HK-2 (cell line): ENCODE results near the gene C1orf232.

Source experiments
- DNase-seq: peaks from one replicate; pipeline ENCODE4 v3.0.0-alpha.2; 2018; ENCODE audit not compliant: unreplicated experiment

C1orf232 gene

DNA sequence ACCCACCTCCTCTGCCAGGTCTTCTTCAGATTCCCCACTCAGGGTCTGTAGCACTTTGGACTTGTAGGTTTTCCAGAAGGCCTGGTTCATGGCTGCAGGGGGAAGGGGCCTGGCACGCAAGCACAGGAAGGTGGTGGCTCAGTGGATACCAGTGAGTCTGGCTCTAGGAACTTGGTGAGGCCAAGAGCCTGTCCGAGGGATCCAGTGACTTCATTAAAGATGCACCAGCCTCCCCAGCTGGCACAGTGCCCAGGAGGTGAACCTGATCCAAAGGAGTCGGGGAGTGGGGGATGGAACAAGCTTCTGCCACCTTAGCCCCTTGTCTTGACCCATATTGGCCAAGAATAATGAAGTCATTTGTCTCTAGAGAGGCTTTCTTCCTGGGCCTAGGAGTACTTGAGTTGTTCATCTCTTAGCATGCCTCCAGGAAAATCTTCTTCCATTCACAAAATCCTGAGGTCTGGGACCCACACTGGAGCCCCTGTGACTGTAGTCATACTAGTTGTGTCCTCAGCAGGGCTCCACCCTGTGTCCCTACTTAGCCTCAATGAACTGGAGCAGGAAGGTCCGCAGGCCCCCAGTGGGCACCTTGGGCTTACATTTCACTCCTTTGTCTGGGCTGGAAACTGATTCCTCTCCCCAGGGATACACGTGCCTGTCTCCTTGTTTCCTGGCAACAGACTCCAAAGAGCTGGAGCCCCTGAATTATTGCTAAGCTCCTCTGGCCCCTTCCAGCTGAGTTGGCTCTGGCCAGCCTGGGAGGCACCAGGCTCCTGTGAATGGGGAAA, at the start of gene C1orf232:
C1orf232 (minus strand) TSS at position 554 of the 788 bp plus-strand sequence; CDS start at position 90, 464 bp downstream.
- DNase-seq: no peak

DNA sequence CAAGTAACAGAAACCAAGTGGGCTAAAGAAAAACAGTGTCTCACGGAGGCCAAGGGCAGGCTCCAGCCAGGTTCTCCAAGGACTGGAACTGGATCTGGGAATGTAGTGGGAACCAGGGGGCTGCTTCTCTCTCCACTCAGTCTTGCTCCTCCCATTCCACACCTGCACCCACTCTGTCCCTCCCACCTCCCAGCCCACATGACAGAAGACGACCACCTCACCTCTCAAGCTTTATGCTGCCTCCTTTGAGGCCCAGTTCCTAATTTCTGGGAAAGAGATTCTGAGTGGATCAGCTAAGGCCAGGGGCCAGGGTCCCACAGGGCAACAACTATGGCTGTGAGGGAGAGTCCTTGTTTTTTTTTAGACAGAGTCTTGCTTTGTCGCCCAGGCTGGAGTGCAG, 46.5 kb upstream of the C1orf232 start:
- no peak for DNase-seq

DNA sequence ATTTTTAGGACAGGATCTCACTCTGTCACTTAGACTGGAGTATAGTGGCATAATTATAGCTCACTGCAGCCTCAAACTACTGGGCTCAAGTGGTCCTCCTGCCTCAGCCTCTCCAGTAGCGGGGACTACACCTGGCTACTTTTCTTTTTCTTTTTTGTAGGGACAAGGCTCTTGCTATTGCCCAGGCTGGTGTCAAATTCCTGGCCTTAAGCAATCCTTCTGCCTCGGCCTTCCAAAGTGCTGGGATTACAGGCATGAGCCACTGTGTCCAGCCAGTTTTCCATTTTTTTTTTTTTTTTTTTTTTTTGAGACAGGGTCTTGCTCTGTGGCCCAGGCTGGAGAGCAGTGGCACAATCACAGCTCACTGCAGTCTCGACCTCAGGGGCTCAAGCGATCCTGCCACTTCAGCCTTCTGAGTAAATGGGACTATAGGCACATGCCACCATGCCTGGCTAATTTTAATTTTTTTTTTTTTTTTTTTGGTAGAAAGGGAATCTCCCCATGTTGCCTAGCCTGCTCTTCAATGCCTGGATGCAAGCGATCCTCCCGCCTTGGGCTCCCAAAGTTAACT, 44.7 kb upstream of the C1orf232 start:
- DNase-seq: no peak

DNA sequence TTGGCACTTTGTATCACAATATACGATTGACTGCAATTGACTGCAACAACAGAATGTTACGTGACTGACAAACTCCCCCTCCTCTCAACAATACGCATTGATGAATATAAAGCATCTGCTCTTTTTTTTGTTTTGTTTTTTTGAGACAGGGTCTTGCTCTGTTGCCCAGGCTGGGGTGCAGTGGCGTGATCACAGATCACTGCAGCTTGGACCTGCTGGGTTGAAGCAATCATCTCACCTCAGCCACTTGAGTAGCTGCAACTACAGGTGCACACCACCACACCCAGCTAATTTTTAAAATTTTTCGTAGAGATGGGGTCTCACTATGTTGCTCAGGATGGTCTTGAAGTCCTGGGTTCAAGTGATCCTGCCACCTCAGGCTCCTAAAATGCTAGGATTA, 44.0 kb upstream of the C1orf232 start:
- DNase-seq: no peak

DNA sequence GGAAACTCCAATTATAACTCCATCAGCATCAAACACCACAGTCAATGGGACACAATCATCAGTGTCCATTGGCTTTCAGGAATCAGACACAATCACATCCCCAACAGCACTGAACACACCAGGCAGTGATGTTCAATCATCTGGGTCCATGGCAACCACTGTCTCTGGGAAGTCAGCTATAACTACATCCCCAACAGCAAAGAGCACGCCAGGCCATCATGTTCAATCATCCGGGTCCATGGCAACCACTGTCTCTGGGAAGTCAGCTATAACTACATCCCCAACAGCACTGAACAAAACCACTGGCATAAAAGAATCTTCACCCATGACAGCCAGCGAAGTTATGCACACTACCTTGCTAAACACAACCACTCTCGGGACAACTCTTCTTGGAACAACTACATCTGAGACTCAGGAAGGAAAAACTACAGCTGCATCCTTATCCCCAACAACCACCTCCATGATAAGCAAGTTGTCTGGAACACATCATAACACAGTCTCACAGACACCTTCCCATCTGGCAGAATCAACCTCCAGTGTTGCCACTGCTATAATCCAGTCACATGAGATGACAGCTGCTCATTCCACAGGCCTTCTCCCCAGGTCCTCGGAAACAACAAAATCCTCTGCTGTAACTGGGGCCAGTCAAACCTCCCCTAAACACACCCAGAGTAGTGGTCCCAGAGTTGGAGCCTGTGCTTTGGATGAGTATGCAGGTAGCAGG, 41.5 kb upstream of the C1orf232 start:
- DNase-seq: no peak

DNA sequence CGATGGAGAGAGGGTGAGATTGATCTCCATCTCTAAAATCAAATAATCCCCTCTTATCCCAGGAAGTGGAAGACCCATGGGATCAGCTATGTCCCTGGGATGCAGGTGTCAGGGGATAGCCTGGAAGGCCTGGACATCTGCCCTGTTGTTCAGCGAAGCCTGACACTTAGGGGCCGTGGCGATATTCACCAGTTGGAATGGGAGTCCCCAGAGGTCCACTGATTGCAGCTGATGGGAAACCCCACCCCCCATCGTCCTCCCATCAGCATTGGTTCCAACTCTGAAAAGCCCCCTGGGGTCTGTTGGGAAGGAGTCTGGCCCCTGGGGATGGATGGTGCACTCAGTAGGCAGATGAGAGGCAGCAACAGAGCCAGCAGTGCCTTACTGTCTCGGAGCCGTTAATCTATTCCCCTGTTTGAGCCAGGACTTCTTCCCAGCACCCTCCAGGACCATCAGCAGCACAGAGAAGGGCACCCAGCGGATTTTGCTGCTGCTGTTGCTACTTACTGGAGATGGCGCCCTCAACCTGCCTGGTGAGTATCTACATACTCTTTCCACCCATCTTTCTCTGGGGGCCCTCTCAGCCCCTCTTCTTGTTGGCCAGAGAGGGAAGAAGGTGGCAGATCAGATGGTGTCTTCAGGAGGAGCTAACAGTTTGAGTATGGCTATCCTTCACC, 35.0 kb upstream of the C1orf232 start:
- no peak for DNase-seq

DNA sequence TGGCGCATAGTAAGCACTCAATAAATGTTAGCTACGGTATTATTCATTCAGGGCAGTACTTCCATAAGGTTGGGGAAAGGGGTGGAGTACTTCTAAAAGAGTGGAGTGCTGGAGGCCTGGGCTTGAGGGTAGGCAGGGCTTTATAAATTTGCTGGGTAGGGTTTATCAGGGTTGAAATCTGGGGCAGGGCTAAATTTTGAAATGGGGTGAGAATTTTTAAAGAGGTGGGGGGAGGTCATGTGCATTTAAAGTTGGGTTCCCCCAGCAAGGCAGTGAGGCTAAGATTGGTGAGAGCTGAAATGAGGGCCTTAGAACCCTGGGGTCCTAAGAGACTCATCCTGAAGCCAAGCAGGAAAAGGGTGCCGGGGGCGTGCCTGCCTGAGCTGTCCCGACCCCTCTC, 31.6 kb upstream of the C1orf232 start:
- no peak for DNase-seq

DNA sequence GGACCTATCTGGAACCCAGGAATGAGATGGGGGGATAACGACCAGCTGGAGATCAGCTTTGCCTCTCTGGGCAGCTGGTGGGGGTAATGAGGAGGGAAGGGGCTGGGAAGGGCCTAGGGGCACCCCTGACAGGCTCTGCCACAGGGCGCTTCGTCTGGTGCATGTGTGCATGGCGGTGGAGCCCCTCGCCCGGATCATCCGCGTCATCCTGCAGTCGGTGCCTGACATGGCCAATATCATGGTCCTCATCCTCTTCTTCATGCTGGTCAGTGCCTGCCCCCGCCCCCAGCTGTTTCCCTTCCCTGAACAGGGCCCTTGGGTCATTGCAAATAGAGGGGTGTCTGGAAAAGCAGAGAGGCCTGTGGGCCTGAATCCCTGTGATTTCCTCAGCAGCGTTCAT, 29.1 kb upstream of the C1orf232 start:
- DNase-seq: no peak

DNA sequence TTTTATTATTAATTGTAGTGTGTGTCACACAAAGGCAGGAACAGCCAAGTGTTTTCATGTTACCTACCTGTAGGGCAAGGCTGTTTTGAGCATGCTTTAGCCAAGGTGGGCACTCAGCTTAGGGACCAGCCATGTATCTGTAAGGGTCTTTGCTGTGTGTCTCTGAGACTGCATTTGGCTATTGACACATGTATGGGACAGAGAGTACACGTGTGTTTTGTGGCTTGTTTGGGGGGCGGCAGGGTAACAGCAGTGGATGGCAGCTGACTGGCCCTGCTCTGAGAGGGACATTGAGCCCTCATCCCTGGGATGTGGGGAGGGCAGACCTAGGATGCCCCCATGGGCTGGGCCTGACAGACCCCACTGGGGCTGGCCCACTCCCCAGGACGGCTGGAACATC, 28.5 kb upstream of the C1orf232 start:
- no peak for DNase-seq

DNA sequence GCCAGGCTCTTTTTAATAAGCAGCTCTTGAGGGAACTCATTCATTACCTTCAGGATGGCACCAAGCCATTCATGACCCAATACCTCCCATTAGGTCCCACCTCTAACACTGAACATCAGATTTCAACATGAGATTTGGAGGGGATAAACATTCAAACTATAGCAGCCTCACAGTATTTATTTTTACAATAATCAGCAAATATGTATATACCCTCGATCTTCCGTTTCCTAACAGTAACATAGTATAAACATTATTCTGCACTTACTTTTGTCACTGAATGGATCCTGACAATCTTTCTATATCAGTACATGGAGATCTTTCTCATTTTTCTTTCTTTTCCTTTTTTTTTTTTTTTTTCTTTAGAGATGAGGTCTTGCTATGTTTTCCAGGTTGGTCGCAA, 27.0 kb upstream of the C1orf232 start:
- DNase-seq: no peak

DNA sequence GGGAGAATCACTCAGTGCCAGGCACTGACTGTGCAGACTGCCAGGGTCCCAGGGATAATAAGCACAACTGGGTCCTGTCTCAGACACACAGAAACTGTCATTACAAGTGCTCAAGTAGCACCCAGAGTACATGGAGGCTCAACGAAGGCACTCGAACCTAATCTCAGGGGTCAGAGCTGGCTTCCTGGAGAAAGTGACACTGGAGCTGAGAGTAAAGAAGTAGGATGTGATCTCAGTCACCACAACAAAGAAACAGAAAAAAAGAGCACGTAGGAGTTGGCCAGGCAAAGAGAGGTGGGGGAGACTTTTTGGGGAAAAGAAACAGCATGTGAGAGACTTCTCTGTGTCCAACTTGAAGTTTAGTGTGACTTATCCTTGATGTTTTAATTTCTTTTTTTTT, 23.0 kb upstream of the C1orf232 start:
- DNase-seq: no peak

DNA sequence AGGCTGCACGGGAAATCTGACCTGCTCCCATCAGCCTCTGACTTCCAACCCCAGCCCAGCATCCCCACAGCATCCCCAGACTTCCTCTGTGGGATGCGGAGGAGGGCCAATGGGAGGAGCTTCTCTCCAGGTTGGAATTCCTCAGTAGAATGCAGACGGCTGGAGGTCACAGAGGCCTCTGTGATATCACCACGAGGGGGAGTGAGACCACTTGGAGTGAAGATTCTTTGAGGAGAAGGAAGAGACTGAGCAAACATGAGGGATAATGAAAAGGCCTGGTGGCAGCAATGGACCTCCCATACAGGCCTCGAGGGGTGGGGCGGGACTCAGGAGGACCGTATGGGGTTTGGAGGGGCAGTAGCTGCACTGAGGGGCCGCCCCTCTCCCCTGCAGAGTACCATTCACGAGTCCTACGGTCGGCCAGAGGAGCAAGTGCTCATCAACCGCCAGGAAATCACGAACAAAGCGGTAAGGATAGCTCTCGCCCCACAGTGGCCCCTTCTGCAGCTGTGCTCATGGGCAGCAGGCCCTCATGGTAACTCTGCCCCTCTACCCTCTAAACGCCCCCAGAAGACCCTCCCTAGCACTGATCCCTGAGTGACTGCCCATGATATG, 21.7 kb upstream of the C1orf232 start, which contains the start of gene CATSPER4:
CATSPER4 (plus strand) TSS at position 230 of the 615 bp plus-strand sequence; CDS start at position 256, 26 bp downstream.
- DNase-seq: no peak

DNA sequence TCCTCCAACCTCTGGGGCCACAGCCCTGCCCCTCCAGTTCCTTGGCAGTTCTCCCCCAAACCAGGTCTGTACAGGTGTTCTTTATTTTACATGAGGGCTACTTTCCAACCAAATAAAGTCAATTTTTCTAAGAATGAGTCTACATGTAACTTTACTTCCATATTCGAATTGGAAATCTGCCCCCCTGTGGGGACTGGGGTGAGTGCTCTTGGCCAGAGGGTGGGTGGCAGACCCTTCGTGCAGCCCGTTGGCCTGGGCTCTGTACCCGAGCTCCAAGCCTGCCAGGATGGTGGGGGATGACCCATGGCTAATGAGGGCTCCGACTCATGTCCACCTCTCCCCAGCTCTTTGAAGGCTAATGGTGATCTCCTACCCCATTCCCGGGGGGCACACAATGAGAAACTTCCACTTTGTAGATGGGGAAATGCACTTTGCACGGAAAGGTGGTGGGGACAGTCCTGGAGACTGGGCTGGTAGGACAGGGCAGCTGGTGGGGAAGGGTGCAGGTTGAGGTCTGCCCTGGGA, 21.1 kb upstream of the C1orf232 start:
- no peak for DNase-seq

DNA sequence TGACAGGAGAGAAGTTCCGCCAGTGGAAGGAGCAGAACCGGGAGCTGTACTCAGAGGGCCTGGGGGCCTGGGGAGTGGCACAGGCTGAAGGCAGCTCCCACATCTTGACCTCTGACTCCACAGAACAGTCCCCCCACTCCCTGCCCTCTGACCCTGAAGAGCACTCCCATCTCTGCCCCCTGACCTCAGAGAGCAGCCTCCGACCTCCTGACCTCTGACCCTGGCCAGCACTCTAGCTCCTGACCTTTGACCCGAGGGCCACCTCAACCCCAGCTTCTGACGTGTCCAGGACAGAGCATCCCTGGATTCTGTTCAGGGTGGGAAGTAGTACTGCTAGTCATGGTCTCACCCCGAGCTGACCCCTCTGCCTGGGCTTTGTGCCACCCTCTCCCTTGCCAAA, 20.6 kb upstream of the C1orf232 start:
- no peak for DNase-seq

DNA sequence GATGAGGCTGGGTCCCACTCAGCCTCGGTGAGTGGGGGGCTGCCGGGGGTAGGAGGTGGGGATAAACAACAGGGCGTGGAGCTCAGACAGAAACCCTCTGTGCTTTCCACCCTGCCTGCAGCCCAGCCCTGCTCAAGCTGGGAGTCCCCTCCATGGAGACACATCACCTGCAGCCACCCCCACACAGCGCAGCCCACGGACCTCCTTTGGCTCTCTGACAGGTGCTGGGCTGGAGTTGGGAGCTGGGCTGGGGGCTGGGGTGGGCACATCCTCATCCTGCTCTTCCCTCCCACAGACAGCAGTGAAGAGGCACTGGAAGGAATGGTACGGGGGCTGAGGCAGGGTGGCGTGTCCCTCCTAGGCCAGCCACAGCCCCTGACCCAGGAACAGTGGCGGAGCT, 19.7 kb upstream of the C1orf232 start:
- no peak for DNase-seq

DNA sequence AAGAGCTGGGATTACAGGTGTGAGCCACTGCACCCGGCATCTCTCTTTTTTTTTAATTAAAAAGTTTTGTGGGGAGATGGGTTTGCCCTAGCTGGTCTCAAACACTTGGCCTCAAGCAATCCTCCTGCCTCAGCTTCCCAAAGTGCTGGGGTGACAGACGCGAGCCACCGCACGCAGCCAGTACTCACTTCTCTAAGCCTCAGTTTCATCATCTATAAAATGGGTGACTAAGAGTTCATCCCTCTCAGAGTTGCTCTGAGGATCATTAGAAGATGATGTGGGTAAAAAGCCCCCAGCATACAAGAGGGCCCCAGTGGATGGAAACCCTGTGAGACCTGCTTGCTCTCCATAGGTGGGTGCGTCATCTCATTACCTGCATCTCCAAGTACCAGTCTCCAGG, 19.1 kb upstream of the C1orf232 start:
- no peak for DNase-seq

DNA sequence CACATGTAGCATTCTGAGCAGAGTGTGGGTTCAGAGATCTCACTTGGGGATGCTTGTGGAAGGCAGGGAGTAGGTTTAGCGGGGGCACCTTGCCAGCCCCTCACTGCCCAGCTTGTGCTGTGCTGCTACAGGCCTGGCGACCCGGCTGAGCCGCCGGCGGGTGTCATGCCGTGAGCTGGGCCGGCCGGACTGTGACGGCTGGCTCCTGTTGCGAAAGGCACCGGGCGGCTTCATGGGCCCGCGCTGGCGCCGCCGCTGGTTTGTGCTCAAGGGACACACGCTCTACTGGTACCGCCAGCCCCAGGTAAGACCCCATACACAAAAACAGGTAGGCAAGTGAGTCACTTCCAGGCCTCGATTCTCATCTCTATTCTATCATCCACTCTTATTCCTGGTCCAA, 16.1 kb upstream of the C1orf232 start:
- no peak for DNase-seq

DNA sequence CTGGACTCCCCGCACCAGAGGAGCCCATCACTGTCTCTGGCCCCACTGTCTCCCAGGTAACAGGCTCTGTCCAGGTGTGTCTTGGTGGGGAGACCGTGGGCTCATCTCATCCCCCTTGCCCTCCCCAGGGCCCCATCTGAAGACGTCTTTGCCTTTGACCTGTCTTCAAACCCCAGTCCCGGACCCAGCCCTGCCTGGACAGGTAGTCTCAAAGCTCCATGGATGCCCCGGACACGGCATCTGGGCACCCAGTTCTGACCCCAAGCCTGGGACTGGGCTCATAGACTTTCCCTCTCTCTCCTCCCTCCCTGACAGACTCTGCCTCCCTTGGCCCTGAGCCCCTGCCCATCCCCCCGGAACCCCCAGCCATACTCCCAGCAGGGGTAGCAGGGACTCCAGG, 15.3 kb upstream of the C1orf232 start:
- DNase-seq: no peak

DNA sequence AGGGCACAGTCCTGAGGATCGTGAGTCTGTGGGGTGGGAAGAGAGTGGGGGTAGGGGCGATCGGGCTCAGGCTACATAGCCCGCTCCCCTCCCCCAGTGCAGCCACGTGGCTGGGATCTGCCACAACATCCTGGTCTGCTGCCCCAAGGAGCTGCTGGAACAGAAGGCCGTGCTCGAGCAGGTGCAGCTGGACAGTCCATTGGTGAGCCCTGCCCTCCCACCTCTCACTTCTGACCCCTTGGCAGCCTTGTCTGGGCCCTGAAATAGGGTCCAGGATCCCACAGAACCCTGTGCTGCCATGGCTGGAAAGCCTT, 13.6 kb upstream of the C1orf232 start:
- DNase-seq: no peak

DNA sequence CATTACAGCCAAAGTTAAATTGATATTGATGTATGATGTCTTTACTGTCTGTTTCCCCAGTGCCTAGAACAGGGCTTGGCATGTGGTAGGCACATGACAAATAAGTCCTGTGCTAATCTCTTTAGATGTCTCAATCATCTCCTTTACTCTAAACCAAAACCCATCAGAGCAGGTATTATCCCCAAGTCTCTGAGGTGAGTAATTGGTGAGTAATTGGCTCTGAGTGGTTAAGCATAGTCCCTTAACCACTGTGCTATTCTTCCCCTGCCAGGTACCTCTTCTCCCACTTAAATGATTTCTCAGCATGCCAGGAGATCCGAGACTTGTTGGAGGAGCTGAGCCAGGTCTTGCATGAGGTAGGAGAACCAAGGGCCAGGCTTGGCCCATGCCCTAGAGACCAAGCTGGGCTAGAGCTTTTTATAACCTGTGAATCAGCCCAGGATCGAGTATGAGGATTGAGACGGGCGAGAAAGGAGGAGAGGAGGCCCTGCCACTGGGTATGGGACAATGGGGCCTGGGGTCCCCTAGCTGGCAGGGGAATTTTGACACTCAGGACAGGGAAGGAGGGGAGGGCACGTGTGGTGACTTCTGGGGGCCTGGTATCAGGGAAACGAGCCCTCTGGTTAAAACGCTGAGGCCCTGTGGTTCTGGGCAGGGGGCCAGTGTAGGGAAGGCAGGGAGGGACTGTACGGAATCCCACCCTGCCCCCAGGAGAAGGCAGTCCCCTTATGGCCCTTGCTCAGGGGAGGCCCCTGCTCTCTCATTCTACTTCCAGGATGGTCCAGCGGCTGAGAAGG, 13.0 kb upstream of the C1orf232 start:
- peak; percentile 31 for DNase-seq

DNA sequence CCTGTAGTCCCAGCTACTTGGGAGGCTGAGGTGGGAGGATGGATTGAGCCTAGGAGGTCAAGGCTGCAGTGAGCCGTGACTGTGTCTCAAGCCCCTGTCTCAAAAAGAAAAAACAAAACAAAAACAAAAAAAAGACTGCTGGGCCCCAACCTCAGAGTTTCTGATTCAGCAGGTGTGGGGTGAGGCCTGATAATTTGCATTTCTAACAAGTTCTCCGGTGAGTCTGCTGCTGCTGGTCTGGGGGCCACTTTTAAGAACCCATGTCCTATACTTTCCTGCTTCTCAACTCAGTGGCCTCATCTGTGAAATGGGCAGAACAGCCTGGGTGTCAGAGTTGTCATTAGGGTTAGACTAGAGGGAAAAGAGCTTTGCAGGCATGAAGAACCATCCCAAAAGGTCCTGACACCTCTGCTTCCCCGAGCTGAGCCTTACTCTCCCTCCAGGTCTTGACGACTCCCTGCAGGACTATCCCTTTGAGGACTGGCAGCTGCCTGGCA, 11.3 kb upstream of the C1orf232 start:
- DNase-seq: no peak
